ENCODE results near the gene ASAP2.

ASAP2 gene

DNA sequence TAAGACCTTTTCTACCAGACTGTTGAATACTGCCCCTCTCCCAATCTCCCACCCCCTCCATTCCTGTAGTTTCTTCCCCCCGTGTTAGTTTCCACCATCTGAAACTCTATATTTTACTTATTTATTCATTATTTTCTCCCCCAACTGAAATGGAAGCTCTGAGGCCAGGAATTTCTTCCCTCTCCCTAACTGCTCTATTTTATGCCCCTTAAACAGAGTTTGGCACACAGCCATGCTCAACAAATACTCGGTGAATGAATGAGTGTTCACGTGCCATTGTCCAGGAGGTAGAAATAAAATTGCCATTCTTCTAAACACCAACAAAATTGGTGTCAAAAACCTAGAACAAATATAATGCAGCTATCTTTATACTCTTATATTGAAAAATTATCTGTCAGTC lies 211.1 kb downstream of the ASAP2 start:
- Histone ChIP-seq H3K14ac (ENCODE audit: low read length) (no peak overlapping the region), H3K36me3 (replicated peaks in 1 of 2; ENCODE audit: control insufficient read depth in 2 of 2, insufficient read depth in 2 of 2, low read length in 2 of 2) (peaks cover 0 to 19% of the 10 kb centered on the region in 2 donors), H3K79me1 (ENCODE audit: low read depth, low read length) (peaks cover 4% of the 10 kb centered on the region), H3K4me2 (ENCODE audit: insufficient read depth, low read length, poor library complexity, severe bottlenecking) (no peak overlapping the region), H2BK120ac (ENCODE audit: low read depth, low read length) (no peak overlapping the region), H3K9me3 (replicated peaks in 1 of 2; ENCODE audit: control insufficient read depth in 2 of 2, insufficient read depth in 1 of 2, low read depth in 1 of 2, low read length in 2 of 2) (no peaks in the 10 kb centered on the region), H3K4me1 (ENCODE audit: control insufficient read depth in 2 of 2, insufficient read depth in 1 of 2, low read depth in 1 of 2, low read length in 2 of 2) (peaks cover 4 to 9% of the 10 kb centered on the region in 2 donors), H4K91ac (ENCODE audit: low read depth, low read length, poor library complexity) (no peak overlapping the region), H3K27me3 (ENCODE audit: control insufficient read depth in 3 of 3, insufficient read depth in 3 of 3, low read depth in 1 of 3, low read length in 3 of 3) (no peaks in the 10 kb centered on the region), H2AFZ (ENCODE audit: low read length) (no peak overlapping the region), H2BK12ac (ENCODE audit: low read length) (no peak overlapping the region), H3K18ac (ENCODE audit: low read length) (no peak overlapping the region), H2BK5ac (ENCODE audit: low read length) (no peak overlapping the region), H4K8ac (ENCODE audit: low read depth, low read length) (no peak overlapping the region), H3K27ac (replicated peaks; ENCODE audit: low read length) (no peak overlapping the region), H3K4me3 (ENCODE audit: low read length in 2 of 2) (no peak overlapping the region), H3K9ac (ENCODE audit: low read depth, low read length, poor library complexity) (no peak overlapping the region), H3K23ac (ENCODE audit: low read depth, low read length, poor library complexity) (no peak overlapping the region), H3K4ac (ENCODE audit: low read length) (no peak overlapping the region), H2AK5ac (ENCODE audit: low read depth, low read length) (no peak overlapping the region), H2BK15ac (ENCODE audit: low read length) (no peak overlapping the region)
- WGBS, 2 donors (ENCODE audit: extremely low coverage in 2 of 2, insufficient read length in 2 of 2, insufficient replicate concordance in 1 of 2) = no CpG with 5 or more reads among the region's 3 CpGs
- no peak for DNase-seq (ENCODE audit: low spot score)

DNA sequence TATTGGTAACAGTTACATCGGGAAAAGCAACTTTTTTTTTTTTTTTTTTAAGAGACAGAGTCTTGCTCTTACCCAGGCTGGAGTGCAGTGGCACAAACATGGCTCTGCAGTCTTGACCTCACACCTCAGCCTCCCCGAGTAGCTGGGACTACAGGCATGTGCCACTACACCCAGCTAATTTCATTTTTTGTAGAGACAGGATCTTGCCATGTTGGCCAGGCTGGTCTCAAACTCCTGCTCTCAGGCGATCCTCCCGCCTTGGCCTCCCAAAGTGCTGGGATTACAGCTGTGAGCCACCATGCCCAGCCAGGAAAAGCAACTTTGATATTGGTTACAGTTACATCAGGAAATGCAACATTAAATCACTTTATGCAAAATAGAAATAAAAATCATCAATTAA lies 212.1 kb downstream of the ASAP2 start:
- Histone ChIP-seq H3K27ac (replicated peaks; ENCODE audit: low read length) (no peak overlapping the region), H3K18ac (ENCODE audit: low read length) (no peak overlapping the region), H2AK5ac (ENCODE audit: low read depth, low read length) (no peak overlapping the region), H4K91ac (ENCODE audit: low read depth, low read length, poor library complexity) (no peak overlapping the region), H3K14ac (ENCODE audit: low read length) (no peak overlapping the region), H2AFZ (ENCODE audit: low read length) (no peak overlapping the region), H3K27me3 (ENCODE audit: control insufficient read depth in 3 of 3, insufficient read depth in 3 of 3, low read depth in 1 of 3, low read length in 3 of 3) (no peaks in the 10 kb centered on the region), H4K8ac (ENCODE audit: low read depth, low read length) (no peak overlapping the region), H3K4ac (ENCODE audit: low read length) (no peak overlapping the region), H2BK120ac (ENCODE audit: low read depth, low read length) (no peak overlapping the region), H3K4me1 (ENCODE audit: control insufficient read depth in 2 of 2, insufficient read depth in 1 of 2, low read depth in 1 of 2, low read length in 2 of 2) (peaks cover 4 to 9% of the 10 kb centered on the region in 2 donors), H2BK15ac (ENCODE audit: low read length) (no peak overlapping the region), H2BK12ac (ENCODE audit: low read length) (no peak overlapping the region), H3K36me3 (replicated peaks in 1 of 2; ENCODE audit: control insufficient read depth in 2 of 2, insufficient read depth in 2 of 2, low read length in 2 of 2) (peaks cover 0 to 18% of the 10 kb centered on the region in 2 donors), H3K4me2 (ENCODE audit: insufficient read depth, low read length, poor library complexity, severe bottlenecking) (no peak overlapping the region), H3K23ac (ENCODE audit: low read depth, low read length, poor library complexity) (no peak overlapping the region), H3K9me3 (replicated peaks in 1 of 2; ENCODE audit: control insufficient read depth in 2 of 2, insufficient read depth in 1 of 2, low read depth in 1 of 2, low read length in 2 of 2) (no peaks in the 10 kb centered on the region), H3K9ac (ENCODE audit: low read depth, low read length, poor library complexity) (no peak overlapping the region), H3K4me3 (ENCODE audit: low read length in 2 of 2) (no peak overlapping the region), H2BK5ac (ENCODE audit: low read length) (no peak overlapping the region), H3K79me1 (ENCODE audit: low read depth, low read length) (peaks cover 4% of the 10 kb centered on the region)
- WGBS, 2 donors (ENCODE audit: extremely low coverage in 2 of 2, insufficient read length in 2 of 2, insufficient replicate concordance in 1 of 2) = no CpG with 5 or more reads among the region's 4 CpGs
- DNase-seq (ENCODE audit: low spot score) = no peak

DNA sequence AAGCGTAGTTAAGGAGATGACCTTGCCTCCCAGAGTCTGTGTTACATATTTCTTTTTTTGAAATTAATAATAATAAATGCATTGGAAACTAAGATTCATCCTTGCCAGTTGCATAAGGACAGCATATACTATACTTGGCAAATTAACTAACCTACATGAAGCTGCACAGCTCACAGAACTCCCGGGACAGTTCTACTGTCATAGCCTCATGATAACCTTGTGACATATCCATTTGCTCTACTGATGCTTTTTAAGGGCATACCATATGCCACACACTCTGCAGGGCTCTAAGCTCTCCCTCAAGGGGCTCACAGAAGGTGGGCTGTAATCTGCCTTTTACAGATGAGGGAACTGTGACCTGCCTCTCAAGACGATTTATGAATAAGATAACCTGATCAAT lies 212.9 kb downstream of the ASAP2 start:
- H2BK15ac ChIP-seq (ENCODE audit: low read length) = no peak overlapping the region
- H3K23ac ChIP-seq (ENCODE audit: low read depth, low read length, poor library complexity) = no peak overlapping the region
- H3K14ac ChIP-seq (ENCODE audit: low read length) = no peak overlapping the region
- H3K27me3 ChIP-seq (ENCODE audit: control insufficient read depth in 3 of 3, insufficient read depth in 3 of 3, low read depth in 1 of 3, low read length in 3 of 3) = no peaks in the 10 kb centered on the region
- H2AK5ac ChIP-seq (ENCODE audit: low read depth, low read length) = no peak overlapping the region
- no peak overlapping the region for H3K18ac ChIP-seq (ENCODE audit: low read length)
- H2BK5ac ChIP-seq (ENCODE audit: low read length) = no peak overlapping the region
- no peak overlapping the region for H4K8ac ChIP-seq (ENCODE audit: low read depth, low read length)
- no peak overlapping the region for H2BK12ac ChIP-seq (ENCODE audit: low read length)
- no peak for DNase-seq (ENCODE audit: low spot score)
- H3K9ac ChIP-seq (ENCODE audit: low read depth, low read length, poor library complexity) = no peak overlapping the region
- H3K79me1 ChIP-seq (ENCODE audit: low read depth, low read length) = peaks cover 7% of the 10 kb centered on the region
- H3K36me3 ChIP-seq (replicated peaks in 1 of 2; ENCODE audit: control insufficient read depth in 2 of 2, insufficient read depth in 2 of 2, low read length in 2 of 2) = peaks cover 0 to 19% of the 10 kb centered on the region in 2 donors
- H3K4me1 ChIP-seq (ENCODE audit: control insufficient read depth in 2 of 2, insufficient read depth in 1 of 2, low read depth in 1 of 2, low read length in 2 of 2) = peaks cover 7 to 11% of the 10 kb centered on the region in 2 donors
- no peak overlapping the region for H3K4me2 ChIP-seq (ENCODE audit: insufficient read depth, low read length, poor library complexity, severe bottlenecking)
- no peak overlapping the region for H2BK120ac ChIP-seq (ENCODE audit: low read depth, low read length)
- H3K4me3 ChIP-seq (ENCODE audit: low read length in 2 of 2) = no peak overlapping the region
- no CpG with 5 or more reads among the region's 3 CpGs for WGBS, 2 donors (ENCODE audit: extremely low coverage in 2 of 2, insufficient read length in 2 of 2, insufficient replicate concordance in 1 of 2)
- no peak overlapping the region for H4K91ac ChIP-seq (ENCODE audit: low read depth, low read length, poor library complexity)
- no peak overlapping the region for H3K4ac ChIP-seq (ENCODE audit: low read length)
- H3K9me3 ChIP-seq (replicated peaks in 1 of 2; ENCODE audit: control insufficient read depth in 2 of 2, insufficient read depth in 1 of 2, low read depth in 1 of 2, low read length in 2 of 2) = no peaks in the 10 kb centered on the region
- no peak overlapping the region for H3K27ac ChIP-seq (replicated peaks; ENCODE audit: low read length)
- no peak overlapping the region for H2AFZ ChIP-seq (ENCODE audit: low read length)

DNA sequence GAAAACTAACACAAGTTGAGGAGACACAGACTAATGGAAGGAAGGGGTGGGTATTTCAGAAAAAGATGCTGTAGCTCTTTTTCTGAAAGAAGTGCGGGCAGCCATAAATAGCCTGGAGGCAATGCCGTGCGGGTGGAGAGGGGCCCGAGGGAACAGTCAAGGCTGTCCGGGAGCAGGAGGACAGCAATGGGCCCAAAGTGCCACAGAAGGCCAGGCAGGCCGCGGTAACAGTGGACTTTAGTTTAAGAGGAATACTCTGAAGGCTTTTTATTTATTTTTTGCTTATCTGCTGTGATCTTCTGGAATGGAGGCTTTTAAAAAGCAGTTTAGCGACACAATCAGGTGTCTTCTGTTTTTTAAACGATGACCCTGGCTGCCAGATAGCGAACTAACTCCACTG lies 213.9 kb downstream of the ASAP2 start:
- DNase-seq (ENCODE audit: low spot score) = no peak
- Histone ChIP-seq H3K27ac (replicated peaks; ENCODE audit: low read length) (no peak overlapping the region), H2AK5ac (ENCODE audit: low read depth, low read length) (no peak overlapping the region), H3K14ac (ENCODE audit: low read length) (no peak overlapping the region), H3K4me2 (ENCODE audit: insufficient read depth, low read length, poor library complexity, severe bottlenecking) (no peak overlapping the region), H3K23ac (ENCODE audit: low read depth, low read length, poor library complexity) (no peak overlapping the region), H2AFZ (ENCODE audit: low read length) (no peak overlapping the region), H2BK120ac (ENCODE audit: low read depth, low read length) (no peak overlapping the region), H3K4me1 (ENCODE audit: control insufficient read depth in 2 of 2, insufficient read depth in 1 of 2, low read depth in 1 of 2, low read length in 2 of 2) (peaks cover 11 to 13% of the 10 kb centered on the region in 2 donors), H4K91ac (ENCODE audit: low read depth, low read length, poor library complexity) (no peak overlapping the region), H3K4ac (ENCODE audit: low read length) (no peak overlapping the region), H2BK5ac (ENCODE audit: low read length) (no peak overlapping the region), H3K27me3 (ENCODE audit: control insufficient read depth in 3 of 3, insufficient read depth in 3 of 3, low read depth in 1 of 3, low read length in 3 of 3) (no peaks in the 10 kb centered on the region), H2BK12ac (ENCODE audit: low read length) (no peak overlapping the region), H3K4me3 (ENCODE audit: low read length in 2 of 2) (no peak overlapping the region), H3K9ac (ENCODE audit: low read depth, low read length, poor library complexity) (no peak overlapping the region), H3K36me3 (replicated peaks in 1 of 2; ENCODE audit: control insufficient read depth in 2 of 2, insufficient read depth in 2 of 2, low read length in 2 of 2) (peaks cover 0 to 25% of the 10 kb centered on the region in 2 donors), H3K79me1 (ENCODE audit: low read depth, low read length) (peaks cover 7% of the 10 kb centered on the region), H4K8ac (ENCODE audit: low read depth, low read length) (no peak overlapping the region), H3K9me3 (replicated peaks in 1 of 2; ENCODE audit: control insufficient read depth in 2 of 2, insufficient read depth in 1 of 2, low read depth in 1 of 2, low read length in 2 of 2) (no peaks in the 10 kb centered on the region), H2BK15ac (ENCODE audit: low read length) (no peak overlapping the region), H3K18ac (ENCODE audit: low read length) (no peak overlapping the region)
- no CpG with 5 or more reads among the region's 10 CpGs for WGBS, 2 donors (ENCODE audit: extremely low coverage in 2 of 2, insufficient read length in 2 of 2, insufficient replicate concordance in 1 of 2)
